Breast epithelium (tissue), 4 donors: ENCODE results near the gene SLC27A1. TPM values are rescaled to one million over a fixed set of nuclear protein-coding genes. Genes with fewer than 3 reads are reported as not detected.

Source experiments
- DNase-seq, 2 donors: peaks; one replicate each; pipeline ENCODE4 v3.0.0-alpha.2; 2019; ENCODE audit warnings: low spot score in 2 of 2
- H3K27ac ChIP-seq, 2 donors: fragments of 200-600 bp; sonication (generic) in 1 of 2; one replicate each; pipeline ENCODE4 v1.5.1; 2016 to 2019; ENCODE audit warnings: mild to moderate bottlenecking in 1 of 2
- H3K27me3 ChIP-seq, 2 donors: fragments of 200-600 bp; sonication (generic) in 1 of 2; one replicate each; pipeline versions ENCODE4 v1.5.1 to v1.6.0; 2017 to 2019; ENCODE audit warnings: control low read depth in 1 of 2, mild to moderate bottlenecking in 1 of 2
- H3K36me3 ChIP-seq: fragments of 200-600 bp; one replicate; pipeline ENCODE4 v1.5.1; 2019
- H3K4me1 ChIP-seq, 2 donors: fragments of 200-600 bp; sonication (generic); one replicate each; pipeline ENCODE4 v1.5.1; 2016 to 2019; ENCODE audit warnings: control low read depth in 1 of 2
- H3K4me3 ChIP-seq, 3 donors: fragments of 200-600 bp; sonication (generic); 1 replicate in 2 of 3; 2 replicates in 1 of 3; pipeline ENCODE4 v1.5.1; 2016 to 2019; ENCODE audit warnings: mild to moderate bottlenecking in 3 of 3, moderate library complexity in 2 of 3
- H3K9me3 ChIP-seq, 2 donors: fragments of 200-600 bp; sonication (generic) in 1 of 2; one replicate each; pipeline ENCODE4 v1.5.1; 2016 to 2019; ENCODE audit warnings: control low read depth in 1 of 2
- CTCF ChIP-seq, 3 donors: fragments of 450-650 bp; IDR thresholded peaks; one replicate each; pipeline ENCODE4 v1.5.1; 2016 to 2017; ENCODE audit warnings: antibody characterized with exemption in 3 of 3, mild to moderate bottlenecking in 3 of 3, moderate library complexity in 3 of 3
- POLR2A ChIP-seq: fragments of 450-650 bp; IDR thresholded peaks from one replicate; pipeline ENCODE4 v1.6.1; 2016; ENCODE audit warnings: antibody characterized with exemption, mild to moderate bottlenecking, moderate library complexity
- POLR2AphosphoS5 ChIP-seq, 3 donors: sonication (generic); formaldehyde crosslinking; IDR thresholded peaks; one replicate each; pipeline ENCODE4 v1.6.1; 2017; ENCODE audit warnings: antibody characterized with exemption in 3 of 3
- intact Hi-C: fragments of 100-400 bp; cut with DNase I; formaldehyde crosslinking; loops from one replicate; pipeline ENCODE4 v1.15.1; 2023; ENCODE audit warnings: low total_unique reads
- total RNA-seq, 3 donors: library from RNA; depleted of rRNA; stranded (reverse); fragments of >200 nt; gene quantifications; one replicate each; pipeline ENCODE4 v1.1.0, GENCODE V29; 2016

The SLC27A1 gene
- total RNA-seq, 3 donors from 2014 or later, result 32.4 to 35.4 (median 34.8) TPM

DNA sequence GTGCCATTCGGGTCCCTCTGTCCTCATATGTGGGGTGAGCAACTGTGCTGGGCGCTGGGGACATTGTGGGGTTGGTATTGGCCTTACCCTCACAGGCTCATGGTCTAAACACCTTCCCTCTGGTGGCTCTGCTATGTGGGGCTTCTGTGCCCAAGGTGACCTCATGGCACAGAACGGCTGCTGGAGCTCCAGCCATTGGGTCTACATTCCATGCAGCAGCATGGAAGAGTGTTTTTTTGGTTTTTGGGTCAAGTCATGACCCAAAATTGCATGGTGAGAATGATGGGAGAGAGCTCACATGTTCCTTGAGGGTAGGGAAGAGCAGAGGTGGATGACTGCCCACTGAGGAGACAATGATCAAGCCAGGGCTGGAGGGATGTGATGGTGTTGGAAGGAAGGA is 58.3 kb downstream of the SLC27A1 start:
- Histone ChIP-seq H3K36me3 (no peaks in the 10 kb centered on the region), H3K27me3 (peaks cover 0 to 17% of the 10 kb centered on the region in 2 donors), H3K4me3 (no peak overlapping the region), H3K27ac (no peak overlapping the region), H3K4me1 (no peaks in the 10 kb centered on the region), H3K9me3 (peaks cover 0 to 5% of the 10 kb centered on the region in 2 donors)
- DNase-seq, result no peak
- TF ChIP-seq POLR2A (no peak), POLR2AphosphoS5 (IDR thresholded peaks at IDR 0.05) (no peak), CTCF (IDR thresholded peaks at IDR 0.05) (no peak)
- intact Hi-C loops, result no loop called here

DNA sequence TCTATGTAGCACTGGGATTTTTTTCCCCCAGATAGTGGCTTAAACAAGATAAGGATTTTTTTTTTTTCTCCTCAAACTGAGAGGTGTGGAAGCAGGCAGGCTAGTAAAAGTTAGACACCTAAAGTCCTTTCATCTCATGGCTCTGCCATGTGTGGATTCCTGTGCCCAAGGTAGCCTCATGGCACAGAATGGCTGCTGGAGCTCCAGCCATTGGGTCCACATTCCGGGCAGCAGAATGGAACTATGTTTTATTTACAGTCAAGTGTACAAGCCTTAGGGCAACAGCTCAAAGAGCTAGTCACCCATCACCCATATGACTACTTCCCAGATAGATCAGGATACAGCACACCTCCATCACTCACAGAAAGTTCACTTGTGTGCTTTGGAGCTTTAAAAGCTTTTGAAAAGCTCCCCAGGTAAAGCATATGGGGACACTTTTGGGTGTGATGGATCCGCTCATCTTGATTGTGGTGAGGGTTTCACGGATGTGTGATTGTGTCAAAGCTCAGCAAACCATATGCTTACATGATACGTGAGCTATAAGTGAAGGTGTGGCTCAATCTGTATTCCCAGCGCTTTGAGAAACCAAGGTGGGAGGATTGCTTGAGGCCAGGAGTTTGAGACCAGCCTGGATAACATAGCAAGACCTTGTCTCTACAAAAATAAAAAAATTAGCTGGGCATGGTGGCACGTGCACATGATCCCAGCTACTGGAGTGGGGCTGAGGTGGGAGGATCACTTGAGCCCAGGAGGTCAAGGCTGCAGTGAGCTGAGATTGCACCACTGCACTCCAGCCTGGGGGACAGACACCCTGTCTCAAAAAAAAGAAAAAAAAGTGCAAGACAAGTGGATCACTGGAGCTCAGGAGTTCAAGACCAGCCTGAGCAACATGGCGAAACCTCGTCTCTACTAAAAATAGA is 59.2 kb downstream of the SLC27A1 start:
- Histone ChIP-seq H3K36me3 (no peaks in the 10 kb centered on the region), H3K9me3 (peaks cover 0 to 5% of the 10 kb centered on the region in 2 donors), H3K27me3 (peaks cover 0 to 17% of the 10 kb centered on the region in 2 donors), H3K27ac (no peak overlapping the region), H3K4me1 (no peaks in the 10 kb centered on the region), H3K4me3 (no peak overlapping the region)
- intact Hi-C loops, result no loop called here
- DNase-seq, result no peak
- TF ChIP-seq CTCF (IDR thresholded peaks at IDR 0.05) (no peak), POLR2AphosphoS5 (IDR thresholded peaks at IDR 0.05) (no peak), POLR2A (no peak)

GRCh38 chr19:17530586-17530985 is 60.3 kb downstream of the SLC27A1 start:
- intact Hi-C loops, result no loop called here
- Histone ChIP-seq H3K9me3 (peaks cover 0 to 5% of the 10 kb centered on the region in 2 donors), H3K27ac (no peak overlapping the region), H3K27me3 (peaks cover 0 to 15% of the 10 kb centered on the region in 2 donors), H3K36me3 (no peaks in the 10 kb centered on the region), H3K4me3 (no peak overlapping the region), H3K4me1 (no peaks in the 10 kb centered on the region)
- TF ChIP-seq CTCF (IDR thresholded peaks at IDR 0.05) (no peak), POLR2A (no peak), POLR2AphosphoS5 (IDR thresholded peaks at IDR 0.05) (no peak)
- DNase-seq, result no peak

DNA sequence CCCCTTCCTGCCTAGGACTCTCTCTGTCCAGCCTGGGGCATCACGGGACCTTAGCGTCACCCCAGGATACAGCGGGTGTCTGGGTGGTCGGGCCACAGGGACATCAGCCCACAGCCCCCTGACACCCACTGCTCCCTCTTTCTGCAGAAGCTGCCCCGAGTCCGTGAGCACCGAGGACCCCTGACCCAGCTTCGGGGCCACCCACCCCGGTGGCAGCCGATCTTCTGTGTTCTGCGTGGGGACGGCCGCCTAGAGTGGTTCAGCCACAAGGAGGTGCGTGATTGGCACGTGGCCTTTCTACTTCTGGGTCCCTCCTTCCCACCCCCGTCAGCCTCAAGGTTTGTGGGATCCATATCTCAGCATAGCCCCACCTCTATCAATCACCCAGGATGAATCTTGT is 61.8 kb downstream of the SLC27A1 start:
- peaks cover 0 to 7% of the 10 kb centered on the region in 2 donors for H3K27me3 ChIP-seq
- intact Hi-C loops, result no loop called here
- H3K36me3 ChIP-seq, result no peaks in the 10 kb centered on the region
- H3K4me3 ChIP-seq, result no peak overlapping the region
- no peak for DNase-seq
- H3K9me3 ChIP-seq, result peaks cover 0 to 5% of the 10 kb centered on the region in 2 donors
- H3K4me1 ChIP-seq, result no peaks in the 10 kb centered on the region
- TF ChIP-seq CTCF (IDR thresholded peaks at IDR 0.05), result no peak
- TF ChIP-seq POLR2A, result no peak
- TF ChIP-seq POLR2AphosphoS5 (IDR thresholded peaks at IDR 0.05), result no peak
- no peak overlapping the region for H3K27ac ChIP-seq

DNA sequence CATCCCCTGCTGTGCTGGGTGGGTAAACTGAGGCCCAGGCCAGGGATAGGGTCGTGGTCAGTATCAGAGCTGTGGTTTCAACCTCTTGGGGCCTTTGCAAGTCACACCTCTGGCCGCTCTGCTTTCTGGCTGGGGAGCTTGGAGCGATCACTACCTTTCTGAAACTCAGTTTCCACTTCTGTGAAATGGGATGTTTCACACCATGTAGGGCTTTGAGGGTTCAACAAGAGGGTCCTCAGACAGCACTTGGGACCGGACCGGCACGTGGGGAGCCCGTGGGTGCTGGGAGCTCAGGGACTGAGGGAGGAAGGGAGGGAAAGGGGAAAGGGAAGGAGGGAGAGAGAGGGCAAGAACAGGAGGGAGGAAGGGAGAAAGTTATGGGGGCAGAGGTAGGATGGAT is 62.2 kb downstream of the SLC27A1 start:
- H3K9me3 ChIP-seq, result peaks cover 0 to 5% of the 10 kb centered on the region in 2 donors
- intact Hi-C loops, result no loop called here
- no peaks in the 10 kb centered on the region for H3K36me3 ChIP-seq
- no peak overlapping the region for H3K4me3 ChIP-seq
- TF ChIP-seq CTCF (IDR thresholded peaks at IDR 0.05) (no peak), POLR2A (no peak), POLR2AphosphoS5 (IDR thresholded peaks at IDR 0.05) (no peak)
- no peak for DNase-seq
- no peaks in the 10 kb centered on the region for H3K4me1 ChIP-seq
- peaks cover 0 to 5% of the 10 kb centered on the region in 2 donors for H3K27me3 ChIP-seq
- no peak overlapping the region for H3K27ac ChIP-seq
